HG02678 (cell line): ENCODE results near the gene SORBS2.

Experiments
- ATAC-seq: cut with Tn5 transposase; IDR thresholded peaks from one replicate; pipeline ENCODE4 v1.9.1; 2021; ENCODE audit warnings: mild to moderate bottlenecking, moderate library complexity; ENCODE audit not compliant: unreplicated experiment

Gene SORBS2

DNA sequence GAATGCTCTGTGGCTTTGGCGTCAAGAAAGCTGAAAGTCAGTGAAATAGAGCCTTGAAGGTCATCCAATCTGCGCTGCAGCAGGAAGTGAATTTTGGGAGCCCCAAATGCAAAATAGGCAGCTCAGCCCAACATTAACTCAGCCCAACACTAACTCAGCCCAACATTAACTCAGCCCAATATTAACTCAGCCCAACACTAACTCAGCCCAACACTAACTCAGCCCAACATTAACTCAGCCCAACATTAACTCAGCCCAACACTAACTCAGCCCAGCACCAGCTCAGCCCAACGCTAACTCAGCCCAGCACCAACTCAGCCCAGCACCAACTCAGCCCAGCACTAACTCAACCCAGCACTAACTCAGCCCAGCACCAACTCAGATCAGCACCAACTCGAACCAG lies 71.5 kb downstream of the SORBS2 start:
- ATAC-seq, result no peak

DNA sequence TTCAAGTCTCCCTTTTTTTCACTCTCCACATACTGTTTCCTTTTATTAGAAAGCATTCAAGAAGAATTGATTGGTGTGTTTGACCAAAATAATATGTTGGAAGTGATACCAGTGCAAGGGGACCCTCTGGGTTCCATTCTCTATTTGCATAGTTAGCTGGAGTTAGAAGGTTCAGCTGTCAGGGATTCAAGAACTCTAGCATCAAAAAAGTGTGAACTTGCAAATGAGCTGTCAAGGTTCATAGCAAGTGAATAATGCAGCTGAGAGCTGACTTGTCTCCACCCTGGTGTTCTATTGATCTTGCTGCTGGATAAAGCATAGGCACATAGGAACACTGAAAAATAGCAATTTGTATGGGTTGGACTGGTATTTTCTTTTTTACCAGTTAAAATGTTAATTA lies 73.2 kb downstream of the SORBS2 start:
- no peak for ATAC-seq

DNA sequence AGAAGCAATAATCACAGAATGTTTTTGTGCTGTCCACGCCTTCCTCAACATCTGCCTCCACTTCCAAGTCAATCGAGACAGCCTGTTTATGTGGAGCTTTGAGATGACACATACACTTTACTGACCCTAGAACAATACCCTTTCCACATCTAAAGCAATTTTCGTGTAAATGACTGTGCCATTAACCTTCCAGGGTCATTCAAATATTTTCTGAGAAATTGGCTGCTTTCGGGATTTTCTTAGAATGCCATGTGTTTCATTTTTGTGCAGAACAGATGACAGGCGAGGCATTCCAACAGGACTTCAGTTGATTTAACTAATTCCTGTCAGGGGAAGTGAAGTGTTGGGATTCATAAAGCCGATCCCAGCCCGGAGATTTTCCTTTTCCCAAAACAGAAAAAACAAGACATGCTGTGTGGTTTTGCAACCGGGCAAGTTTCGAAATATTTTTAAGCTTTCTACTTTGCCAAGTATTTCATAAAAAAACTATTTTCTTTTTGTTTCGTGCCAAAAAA lies 73.9 kb downstream of the SORBS2 start:
- no peak for ATAC-seq

- no peak for ATAC-seq
Observed at GRCh38 chr4:185737489-185738037, 74.4 kb downstream of the SORBS2 start.

DNA sequence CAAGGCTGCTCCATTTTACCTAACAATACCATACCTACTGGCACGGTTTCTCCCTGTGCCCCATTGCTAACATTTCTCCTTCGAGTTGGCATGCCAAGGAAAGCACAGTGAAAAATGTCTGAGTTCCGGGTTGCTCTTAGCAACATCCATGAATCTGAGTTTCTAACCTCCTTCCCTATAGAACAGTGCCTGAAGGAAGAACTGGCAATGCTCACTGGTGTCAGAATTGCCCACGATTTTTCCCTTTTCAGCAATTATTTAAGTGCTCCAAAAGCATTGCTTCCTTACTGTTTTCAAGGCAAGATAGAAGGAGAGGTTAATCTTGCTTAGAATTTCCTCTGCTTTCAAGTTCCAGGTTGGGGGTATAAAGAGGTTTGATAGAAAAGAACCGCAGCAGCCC lies 75.1 kb downstream of the SORBS2 start:
- ATAC-seq, result no peak

DNA sequence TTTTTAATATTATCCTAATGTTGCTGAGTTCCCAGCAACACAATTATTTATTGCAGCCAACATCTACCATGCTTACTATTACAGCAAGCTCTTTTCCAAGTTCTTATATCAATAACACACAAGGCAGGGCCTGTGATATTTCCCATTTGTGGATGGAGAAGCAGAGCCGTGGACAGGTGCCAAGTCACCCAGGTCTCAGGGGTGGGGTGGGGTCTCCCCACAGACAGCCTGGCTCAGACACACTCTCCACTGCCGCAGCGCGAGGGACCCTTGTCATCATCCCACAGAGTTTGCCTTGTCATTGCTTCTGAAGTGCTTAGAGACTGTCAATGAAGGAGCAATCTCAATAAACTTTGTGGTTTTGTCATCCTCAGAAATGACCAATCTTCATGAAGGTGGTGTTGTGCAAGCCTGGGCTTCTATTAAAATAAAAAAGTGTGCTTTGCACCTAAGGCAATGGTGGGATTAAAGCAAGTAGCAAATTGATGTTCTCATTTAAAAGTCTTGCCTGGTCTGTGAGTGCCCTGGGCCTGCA lies 76.1 kb downstream of the SORBS2 start:
- no peak for ATAC-seq

GRCh38 chr4:185734930-185735329 lies 77.1 kb downstream of the SORBS2 start:
- no peak for ATAC-seq

DNA sequence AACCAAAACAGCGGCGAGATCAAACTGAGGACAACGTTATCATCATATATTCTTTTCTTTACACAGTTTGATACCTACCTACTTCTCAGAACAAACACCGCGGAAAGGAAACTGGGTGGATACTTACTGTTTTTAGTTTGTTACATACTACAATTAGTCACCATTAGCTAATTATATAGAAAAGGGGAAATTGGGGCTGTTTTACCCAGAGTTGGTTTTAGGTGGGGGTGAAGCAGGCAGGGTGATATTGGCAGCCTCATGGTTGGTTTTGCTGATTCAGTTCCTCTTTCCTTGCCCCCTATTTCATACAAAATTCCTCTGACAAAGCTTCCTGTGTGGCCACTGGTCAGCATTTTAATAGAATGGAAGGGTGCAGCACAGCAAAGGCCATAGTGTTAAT lies 77.8 kb downstream of the SORBS2 start:
- peak; percentile 65 for ATAC-seq

DNA sequence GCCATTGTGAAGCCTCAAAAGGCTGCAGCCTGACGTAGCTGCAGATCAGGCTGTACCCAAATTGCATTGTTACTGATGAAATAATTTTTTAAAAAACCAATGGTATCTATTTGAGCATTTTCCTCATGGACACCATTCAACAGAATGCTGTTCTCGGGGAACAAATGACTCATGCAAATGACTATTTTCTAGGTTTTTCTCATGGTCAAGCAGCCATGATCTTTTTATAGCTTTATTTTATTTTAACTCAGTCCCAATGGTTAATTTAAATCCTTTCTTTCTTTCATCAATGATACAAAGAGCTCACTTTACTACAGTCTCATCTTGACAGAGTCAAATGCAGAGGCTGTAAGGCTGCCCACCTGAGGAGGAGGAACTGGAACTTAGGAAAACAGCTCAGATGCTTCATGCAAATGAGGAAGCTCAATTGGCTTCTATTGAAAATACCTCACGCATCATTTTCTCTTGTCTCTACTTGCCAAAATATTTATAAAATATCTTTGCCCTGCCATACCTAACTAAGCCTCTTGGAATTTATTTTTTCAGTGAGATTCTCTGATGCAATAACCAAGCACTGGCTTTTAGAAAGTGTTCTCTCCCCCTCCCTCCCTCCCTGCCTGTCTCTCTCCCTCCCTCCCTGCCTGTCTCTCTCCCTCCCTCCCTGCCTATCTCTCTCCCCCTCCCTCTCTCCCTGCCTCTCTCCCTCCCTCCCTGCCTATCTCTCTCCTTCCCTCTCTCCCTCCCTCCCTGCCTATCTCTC lies 81.0 kb downstream of the SORBS2 start:
- peak; percentile 59 for ATAC-seq

- ATAC-seq, result no peak
Observed at GRCh38 chr4:185730387-185730786, 81.6 kb downstream of the SORBS2 start.

DNA sequence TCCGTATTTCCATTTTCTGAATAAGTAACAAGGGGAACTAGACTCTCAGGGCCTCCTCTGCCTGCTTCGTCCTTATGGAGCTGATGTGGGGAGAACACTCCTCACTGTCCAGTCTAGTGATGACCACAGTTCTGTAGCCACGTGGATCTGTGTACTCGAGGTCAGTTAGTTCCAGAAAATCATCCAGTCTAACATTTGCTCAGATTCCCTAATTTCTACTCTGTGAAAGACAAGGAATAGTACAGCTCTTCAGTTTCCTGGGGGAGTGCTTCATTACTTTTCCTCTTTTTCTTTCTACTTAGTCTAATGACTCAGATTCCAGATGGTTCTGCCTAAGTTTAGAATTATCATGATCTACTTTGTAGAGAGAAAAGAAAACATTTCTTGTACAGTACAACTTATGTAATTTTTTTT lies 82.6 kb downstream of the SORBS2 start:
- ATAC-seq, result no peak

- no peak for ATAC-seq
Observed at GRCh38 chr4:185728893-185729292, 83.1 kb downstream of the SORBS2 start.

DNA sequence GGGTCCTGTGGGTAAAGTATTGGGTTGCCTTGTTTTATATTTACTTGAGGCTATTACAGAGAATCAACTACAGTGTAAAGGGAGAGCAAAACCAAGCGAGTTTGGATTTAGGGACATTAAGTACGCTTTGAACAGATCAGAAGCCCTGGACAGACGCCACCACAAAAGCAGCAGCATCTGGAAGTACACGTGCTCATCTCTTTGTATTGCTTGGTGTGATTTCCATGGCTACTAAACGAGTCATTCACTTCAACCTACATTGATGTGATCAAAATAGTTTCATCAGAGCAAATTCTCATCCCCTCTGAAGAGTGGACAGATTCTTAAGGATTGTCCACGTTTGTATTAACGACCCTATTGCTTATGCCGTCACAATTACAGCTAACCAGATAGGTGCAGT lies 85.1 kb downstream of the SORBS2 start:
- ATAC-seq, result no peak

DNA sequence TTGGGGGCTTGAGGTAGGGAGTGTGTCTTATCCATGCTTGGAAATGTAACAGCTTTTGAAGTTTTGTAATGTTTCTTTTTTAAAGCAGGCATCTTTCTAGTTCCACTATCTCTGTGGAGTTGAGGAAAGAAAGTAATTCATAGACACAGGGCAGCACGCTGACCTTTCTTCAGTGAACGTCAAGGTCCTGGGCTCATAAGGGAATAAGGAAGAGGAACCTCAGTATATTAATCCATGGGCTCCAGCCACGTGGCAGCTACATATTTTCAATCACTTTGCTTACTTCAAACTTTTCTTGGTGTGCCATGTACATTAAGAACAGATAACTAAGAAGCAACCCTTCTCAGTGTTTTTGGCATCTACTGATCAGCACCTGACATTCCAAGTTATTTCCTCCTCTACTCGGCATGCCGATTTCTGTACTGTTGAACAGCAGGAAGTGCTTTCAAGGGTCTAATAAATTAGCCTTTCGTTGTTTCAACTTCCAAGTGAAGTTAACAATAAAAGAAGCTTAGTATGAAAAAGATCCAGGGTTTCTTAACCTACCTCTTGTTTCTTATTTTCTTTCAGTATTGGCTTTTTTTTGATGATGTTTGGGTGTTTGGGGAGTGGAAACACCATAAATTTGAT lies 88.2 kb downstream of the SORBS2 start:
- ATAC-seq, result no peak

DNA sequence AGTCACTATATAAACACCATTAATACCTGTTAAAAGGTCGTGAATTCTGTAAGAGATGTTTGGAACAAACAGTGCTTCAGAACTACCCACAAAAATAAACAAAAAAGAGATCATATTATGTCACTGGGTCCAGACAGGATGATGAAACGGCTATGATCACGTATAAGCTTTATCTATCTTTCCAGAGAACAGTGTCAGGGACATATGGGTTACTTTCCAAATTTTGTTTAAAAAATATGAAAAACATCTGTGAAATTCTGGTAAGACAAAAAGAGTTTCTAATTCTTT lies 90.0 kb downstream of the SORBS2 start:
- no peak for ATAC-seq

GRCh38 chr4:185721190-185722028 lies 90.6 kb downstream of the SORBS2 start:
- ATAC-seq, result no peak

DNA sequence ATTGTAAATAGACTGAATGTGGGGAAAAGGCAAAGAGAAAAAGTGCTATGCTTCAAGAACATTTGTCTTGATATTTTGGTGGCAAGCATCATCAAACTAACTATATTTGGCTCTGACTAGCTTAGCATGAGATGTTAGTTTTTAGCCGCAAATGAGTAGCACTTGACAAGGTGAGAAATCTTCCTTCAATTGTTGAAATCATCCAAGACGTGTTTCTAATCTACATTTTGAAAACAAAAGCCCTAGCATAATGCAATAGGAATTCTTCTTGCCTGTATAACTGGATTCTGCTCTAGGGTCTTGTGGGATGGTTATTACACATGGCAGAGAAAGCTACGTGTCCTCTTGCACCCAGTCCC lies 92.5 kb downstream of the SORBS2 start:
- no peak for ATAC-seq

DNA sequence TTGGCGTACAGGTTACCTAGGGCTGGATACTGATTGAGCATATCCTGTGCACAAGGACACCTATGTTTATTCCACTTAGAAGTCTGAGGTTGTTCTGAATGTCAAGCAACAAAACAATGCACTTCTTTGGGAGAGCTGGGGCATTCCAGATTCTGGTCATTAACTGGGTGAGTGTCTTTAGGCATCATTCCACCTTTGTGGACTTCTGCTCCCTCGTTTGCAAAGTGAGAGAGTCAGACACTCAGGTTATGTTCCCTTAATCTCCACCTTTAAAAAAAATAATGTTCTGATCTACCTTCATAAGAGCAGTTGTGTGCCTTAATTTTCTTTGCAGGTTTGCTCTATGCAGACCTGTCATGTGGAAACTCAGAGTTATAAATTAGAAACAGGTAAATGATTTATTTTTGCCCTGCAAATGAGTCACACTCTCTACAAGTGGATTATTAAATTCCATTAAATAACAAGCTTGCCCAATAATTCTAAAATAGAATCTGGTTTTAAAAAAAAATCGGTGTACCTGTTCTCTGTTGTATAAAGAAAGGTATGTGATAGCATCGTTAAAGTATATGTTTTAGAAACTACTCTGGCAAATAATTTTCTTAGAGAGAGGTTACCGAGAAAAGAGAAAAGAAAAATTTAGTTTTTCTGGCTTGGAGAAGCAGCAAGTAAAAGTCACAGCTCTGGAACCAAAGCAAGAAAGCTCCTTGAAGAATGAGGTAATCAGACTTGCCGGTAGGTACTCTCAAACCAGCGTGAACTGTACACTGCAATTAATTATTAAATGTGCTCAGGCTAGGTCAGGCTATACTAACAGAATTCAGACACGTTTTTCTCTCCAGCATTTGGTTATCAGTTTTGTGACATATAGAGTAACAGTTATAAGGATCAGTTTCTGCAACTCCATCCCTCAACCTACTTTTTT lies 93.2 kb downstream of the SORBS2 start:
- no peak for ATAC-seq

- ATAC-seq, result no peak
Observed at GRCh38 chr4:185717377-185717741, 94.6 kb downstream of the SORBS2 start.
